OCI-LY7 (cell line): Measurements from ENCODE around the gene AGR3.

Source experiments
- EZH2phosphoT487 ChIP-seq: fragments of 200-600 bp; sonication (generic); IDR thresholded peaks from 2 replicates; pipeline ENCODE4 v1.6.1; 2018; ENCODE audit warnings: low read depth, borderline replicate concordance, mild to moderate bottlenecking, mixed run types, antibody characterized with exemption, low read length, moderate library complexity, mixed read lengths
- TF ChIP-seq, protein P1 (sequence below): fragments of 200-600 bp; sonication (generic); conservative IDR thresholded peaks from 2 replicates; pipeline ENCODE4 v1.5.1; 2014; ENCODE audit warnings: mild to moderate bottlenecking, antibody characterized with exemption, low read length, moderate library complexity, mixed read lengths

DNA sequence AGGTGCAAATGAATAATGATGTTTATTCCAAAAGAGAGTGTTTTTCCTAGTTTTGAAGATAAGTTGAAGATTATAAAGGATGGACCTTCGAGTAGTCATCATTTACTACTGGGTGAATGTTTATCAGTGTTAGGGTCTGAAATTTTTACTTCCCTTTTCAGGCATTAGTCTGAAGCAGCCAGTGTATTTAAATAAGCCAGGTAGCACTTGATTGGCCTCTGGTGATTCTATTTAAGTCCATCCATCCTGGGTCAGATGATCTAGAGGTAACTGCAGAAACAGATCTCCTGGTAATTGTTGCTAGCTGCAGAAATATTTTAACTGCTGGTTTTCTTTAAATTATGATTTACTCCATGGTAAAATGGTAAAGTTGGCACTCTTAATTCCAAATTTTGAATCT lies 42.9 kb downstream of the AGR3 start:
- TF ChIP-seq, protein P1, sequence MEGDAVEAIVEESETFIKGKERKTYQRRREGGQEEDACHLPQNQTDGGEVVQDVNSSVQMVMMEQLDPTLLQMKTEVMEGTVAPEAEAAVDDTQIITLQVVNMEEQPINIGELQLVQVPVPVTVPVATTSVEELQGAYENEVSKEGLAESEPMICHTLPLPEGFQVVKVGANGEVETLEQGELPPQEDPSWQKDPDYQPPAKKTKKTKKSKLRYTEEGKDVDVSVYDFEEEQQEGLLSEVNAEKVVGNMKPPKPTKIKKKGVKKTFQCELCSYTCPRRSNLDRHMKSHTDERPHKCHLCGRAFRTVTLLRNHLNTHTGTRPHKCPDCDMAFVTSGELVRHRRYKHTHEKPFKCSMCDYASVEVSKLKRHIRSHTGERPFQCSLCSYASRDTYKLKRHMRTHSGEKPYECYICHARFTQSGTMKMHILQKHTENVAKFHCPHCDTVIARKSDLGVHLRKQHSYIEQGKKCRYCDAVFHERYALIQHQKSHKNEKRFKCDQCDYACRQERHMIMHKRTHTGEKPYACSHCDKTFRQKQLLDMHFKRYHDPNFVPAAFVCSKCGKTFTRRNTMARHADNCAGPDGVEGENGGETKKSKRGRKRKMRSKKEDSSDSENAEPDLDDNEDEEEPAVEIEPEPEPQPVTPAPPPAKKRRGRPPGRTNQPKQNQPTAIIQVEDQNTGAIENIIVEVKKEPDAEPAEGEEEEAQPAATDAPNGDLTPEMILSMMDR = no peak
- no peak for TF ChIP-seq EZH2phosphoT487
